NOMO-1 treated with dmso at 0.1 percent for 144 hours (cell line): ENCODE measurements around the gene CELF4.
"Not testable (repeated sequence)": the region's sequence is repeated elsewhere in the genome, so short reads cannot be mapped to it uniquely, and the experiment has no call there.

Source experiments
- DNase-seq: peaks from one replicate; lab custom pipeline; 2025; ENCODE audit not compliant: unreplicated experiment; lab: John Stamatoyannopoulos, UW

Gene CELF4

DNA sequence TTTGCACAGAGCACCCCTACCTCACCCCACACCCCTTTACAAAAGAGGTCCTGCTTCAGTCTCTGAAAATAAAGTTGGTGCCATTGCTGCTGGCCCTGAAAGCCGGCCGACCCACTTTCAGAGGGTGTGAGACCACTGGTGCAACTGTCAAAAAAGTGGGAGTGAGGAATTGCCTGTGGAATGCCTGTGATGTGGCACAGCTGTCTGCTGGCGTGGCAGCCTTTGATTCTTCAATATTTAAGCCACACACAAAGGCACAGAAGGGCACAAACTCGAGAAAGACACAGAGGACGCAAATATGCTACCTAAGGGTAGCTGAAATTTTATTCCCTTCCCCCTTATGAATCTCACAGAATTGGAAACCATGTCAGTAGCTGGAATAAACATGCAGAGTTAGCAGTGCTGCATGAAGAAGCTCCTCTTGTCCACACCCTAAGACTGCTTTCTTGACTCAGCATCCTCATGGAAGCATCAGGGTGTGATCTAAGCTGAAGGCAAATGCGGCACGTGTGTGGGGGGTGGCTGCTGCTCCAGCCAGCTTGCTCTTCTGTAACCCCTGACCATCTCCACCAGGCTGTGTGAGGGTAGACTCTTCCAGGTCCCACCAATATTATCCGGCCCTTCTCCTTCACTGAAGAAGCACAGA is 92.3 kb downstream of the CELF4 start:
- no peak for DNase-seq

GRCh38 chr18:37471637-37472036 is 94.0 kb downstream of the CELF4 start:
- no peak for DNase-seq

- DNase-seq = no peak
Measured at GRCh38 chr18:37470986-37471385, 94.6 kb downstream of the CELF4 start.

DNA sequence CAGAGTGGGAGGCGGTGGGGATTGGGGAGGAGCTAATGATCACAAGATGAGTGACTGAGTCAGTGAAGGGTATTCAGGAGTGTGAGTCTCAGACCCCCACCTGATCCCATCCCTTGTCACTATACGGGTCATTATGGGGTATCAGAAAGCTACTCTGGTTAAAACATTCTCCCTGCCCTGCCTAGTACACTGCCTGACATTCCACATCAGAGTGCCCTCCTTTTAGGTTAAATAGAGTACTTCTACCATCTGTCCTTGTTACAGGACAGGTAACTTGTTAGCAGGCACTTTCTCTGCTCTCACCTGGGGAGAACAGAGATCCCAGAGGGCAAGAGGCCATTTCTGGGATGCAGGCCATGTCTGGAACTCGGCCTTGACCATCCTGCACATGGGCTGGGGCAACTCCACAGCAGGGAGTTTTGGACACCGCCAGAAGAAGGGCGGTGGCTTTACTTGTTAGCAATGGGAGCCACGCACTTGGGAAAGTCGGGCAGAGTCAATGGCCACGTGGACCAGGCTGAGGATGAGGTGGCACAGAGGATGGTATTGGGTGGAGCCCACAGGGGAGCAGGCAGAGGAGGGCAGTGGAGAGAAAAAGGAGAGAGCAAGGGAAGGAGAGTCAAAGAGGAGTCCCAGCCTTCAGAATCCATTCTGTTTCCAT is 98.5 kb downstream of the CELF4 start:
- DNase-seq = no peak

DNA sequence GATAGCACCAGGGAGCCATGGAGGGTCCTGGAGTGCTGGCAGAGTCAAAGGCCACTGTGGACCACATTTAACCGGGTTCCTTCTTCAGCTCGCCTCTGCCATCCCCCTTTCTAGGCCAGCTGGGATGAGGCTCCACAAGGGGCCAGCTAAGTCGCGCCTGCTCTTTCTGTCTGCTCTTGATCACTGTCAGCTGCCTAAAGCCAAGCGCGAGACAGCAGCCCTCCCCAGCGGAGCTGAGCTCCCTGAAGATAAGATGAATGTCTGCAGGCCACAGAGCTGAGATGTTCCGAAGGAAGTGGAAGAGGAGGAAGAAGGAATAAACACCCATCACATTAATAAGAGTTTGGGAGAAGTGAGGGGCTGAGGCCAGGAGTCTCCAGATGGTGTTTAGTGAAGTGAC is 99.6 kb downstream of the CELF4 start:
- DNase-seq = no peak

DNA sequence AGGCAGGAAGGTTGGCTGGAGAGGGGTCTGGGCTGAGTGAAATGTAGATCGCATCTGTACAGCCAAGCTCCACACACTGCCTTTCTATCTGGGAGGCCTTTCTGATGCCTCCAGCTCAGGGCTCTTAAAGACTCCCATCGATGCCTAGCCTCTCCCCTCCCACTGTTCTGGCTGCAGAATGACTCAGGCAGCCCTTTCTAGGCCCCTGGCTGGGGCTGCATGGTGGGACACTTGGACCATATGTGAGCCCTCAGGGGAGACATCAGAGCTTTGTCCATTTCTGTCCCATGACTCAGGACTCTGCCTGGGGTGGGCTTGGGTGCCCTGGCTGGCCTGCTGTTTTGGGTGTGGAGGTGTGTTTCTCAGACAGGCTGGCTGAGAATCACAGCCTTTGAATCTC is 101.3 kb downstream of the CELF4 start:
- no peak for DNase-seq

DNA sequence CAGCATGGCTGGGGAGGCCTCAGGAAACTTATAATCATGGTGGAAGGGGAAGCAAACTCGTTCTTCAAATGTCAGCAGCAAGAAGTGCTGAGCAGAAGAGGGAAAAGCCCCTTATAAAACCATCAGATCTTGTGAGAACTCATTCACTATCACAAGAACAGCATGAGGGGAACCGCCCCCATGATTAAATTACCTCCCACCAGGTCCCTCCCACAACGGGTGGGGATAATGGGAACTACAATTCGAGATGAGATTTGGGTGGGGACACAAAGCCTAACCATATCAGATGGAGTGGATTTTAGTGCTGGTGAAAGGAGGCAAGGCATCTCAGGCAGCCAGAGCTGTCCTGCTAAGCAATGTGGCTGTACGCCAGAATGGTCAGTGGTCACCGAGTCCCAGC is 104.3 kb downstream of the CELF4 start:
- not testable (repeated sequence) for DNase-seq

DNA sequence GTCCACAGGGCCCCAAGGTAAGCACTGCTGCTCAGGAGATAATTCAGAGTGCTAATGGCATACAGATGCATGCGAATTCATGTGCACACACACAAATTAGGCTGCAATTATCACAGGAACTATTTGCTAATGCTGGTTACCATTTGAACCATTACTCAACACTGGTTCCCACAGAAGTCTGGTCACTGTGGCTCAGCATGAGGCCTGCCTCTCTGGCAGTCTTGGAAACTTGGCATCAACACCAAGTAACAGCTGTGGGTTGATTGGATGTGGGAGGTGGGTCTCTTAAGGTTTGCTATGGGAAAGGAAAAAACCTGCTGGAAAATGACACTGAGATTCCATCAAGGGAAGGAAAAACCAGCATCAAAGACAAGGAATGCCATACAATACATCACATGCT is 105.0 kb downstream of the CELF4 start:
- DNase-seq = no peak

GRCh38 chr18:37458697-37459096 is 106.9 kb downstream of the CELF4 start:
- no peak for DNase-seq

GRCh38 chr18:37457753-37458152 is 107.8 kb downstream of the CELF4 start:
- DNase-seq = no peak

GRCh38 chr18:37457341-37457740 is 108.3 kb downstream of the CELF4 start:
- DNase-seq = no peak

GRCh38 chr18:37456873-37457272 is 108.7 kb downstream of the CELF4 start:
- DNase-seq = no peak

GRCh38 chr18:37456395-37456794 is 109.2 kb downstream of the CELF4 start:
- no peak for DNase-seq

GRCh38 chr18:37453752-37454151 is 111.8 kb downstream of the CELF4 start:
- no peak for DNase-seq

DNA sequence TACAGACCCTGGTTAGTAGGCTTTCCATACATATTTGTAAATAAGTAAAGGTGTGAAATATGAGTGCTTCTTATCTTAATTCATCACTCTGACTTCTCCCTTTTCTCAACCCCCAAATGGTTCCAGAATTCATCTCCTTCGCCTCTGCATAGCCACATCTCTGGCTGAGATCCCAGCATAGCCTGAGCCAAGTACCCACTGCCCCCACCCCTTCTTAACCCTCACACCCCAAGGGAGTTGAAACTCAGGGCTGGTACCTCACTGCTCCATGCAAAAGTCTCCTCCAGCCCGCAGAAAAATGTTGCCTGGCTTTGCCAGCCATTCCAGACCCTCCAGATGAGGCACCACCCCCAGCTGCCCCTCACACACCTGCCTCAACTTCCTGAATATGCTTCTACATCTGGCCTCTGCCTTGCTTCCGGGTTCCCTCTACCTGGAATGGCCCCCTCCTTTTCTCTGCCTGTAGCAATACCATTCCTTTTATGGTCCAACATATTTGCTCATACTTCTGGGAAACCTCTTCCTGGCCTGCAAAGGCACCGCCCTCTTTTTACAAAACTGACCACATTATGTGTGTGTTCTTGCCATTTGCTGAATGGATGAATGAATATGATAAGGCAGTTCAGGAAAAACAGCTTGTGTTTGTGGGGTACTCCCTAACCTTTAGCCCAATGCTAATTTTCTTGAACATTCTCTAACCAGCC is 112.8 kb downstream of the CELF4 start:
- no peak for DNase-seq

DNA sequence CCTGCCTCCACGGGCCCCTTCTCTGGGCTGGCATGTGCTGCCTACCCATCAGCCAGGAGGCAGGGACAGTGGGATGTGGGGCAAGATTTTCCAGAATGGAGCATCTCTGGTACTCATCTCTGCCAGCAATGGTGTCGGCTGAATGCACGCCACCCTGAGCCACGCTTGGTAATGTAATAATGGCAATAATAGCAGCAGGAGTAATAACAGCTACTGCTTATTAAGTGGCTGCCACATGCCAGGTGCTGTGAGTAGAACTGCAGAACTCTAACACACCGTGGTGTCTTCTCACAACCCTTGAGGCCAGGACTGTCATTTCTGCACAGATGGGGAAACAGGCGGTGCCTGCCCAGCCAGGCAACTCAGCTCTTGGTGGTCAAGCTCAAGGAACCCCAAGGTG is 113.6 kb downstream of the CELF4 start:
- DNase-seq = no peak

DNA sequence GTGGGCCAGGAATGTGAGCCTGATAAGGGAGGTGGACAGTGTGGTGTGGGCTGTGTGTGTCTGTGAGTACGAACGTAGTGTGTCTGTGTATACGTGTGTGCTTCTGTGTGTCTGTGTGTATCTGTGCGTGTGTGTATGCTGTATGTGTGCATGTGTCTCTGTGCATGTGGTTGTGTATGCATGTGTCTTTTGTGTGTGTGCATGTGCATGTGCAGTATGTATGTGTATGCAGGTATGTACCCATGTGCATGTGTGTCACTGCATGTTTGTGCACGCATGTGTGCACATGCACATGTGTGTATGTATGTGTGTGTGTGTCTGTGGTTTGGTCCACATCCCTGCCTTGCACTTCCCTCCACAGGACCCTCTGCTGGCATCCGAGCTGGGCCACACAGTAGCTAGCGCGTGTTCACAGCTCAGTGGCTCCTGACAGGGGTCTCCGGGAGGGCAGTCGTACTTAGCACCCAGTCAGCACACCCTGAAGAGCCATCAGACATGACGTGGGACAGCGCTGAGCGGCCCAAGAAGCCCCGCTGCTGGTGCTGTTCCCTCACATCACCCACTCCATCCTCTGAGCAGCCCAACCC is 114.3 kb downstream of the CELF4 start:
- no peak for DNase-seq

GRCh38 chr18:37450434-37451132 is 115.0 kb downstream of the CELF4 start:
- DNase-seq = no peak

- no peak for DNase-seq
Measured at GRCh38 chr18:37449618-37450017, 116.0 kb downstream of the CELF4 start.

DNA sequence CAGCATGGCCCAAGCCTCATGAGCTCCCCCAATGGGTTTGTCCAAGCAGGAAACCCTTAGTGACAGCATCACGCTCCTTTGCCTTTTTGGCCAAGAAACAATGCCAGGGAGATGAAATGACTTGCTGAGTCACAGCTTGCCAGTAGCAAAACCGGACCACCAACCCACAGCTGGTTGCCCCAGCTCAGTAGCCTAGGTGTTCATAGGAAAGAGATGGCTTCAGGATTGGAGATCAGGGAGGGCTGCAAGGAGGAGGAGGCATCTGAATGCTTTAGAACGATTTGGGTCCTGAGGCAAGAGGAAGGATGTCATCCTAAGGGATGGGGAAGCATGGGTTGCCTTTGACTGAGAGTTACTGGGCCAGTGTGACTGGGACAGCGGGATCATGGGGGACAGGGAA is 116.7 kb downstream of the CELF4 start:
- no peak for DNase-seq
